Measurements from ENCODE around the gene HPCAL1.

HPCAL1 gene

DNA sequence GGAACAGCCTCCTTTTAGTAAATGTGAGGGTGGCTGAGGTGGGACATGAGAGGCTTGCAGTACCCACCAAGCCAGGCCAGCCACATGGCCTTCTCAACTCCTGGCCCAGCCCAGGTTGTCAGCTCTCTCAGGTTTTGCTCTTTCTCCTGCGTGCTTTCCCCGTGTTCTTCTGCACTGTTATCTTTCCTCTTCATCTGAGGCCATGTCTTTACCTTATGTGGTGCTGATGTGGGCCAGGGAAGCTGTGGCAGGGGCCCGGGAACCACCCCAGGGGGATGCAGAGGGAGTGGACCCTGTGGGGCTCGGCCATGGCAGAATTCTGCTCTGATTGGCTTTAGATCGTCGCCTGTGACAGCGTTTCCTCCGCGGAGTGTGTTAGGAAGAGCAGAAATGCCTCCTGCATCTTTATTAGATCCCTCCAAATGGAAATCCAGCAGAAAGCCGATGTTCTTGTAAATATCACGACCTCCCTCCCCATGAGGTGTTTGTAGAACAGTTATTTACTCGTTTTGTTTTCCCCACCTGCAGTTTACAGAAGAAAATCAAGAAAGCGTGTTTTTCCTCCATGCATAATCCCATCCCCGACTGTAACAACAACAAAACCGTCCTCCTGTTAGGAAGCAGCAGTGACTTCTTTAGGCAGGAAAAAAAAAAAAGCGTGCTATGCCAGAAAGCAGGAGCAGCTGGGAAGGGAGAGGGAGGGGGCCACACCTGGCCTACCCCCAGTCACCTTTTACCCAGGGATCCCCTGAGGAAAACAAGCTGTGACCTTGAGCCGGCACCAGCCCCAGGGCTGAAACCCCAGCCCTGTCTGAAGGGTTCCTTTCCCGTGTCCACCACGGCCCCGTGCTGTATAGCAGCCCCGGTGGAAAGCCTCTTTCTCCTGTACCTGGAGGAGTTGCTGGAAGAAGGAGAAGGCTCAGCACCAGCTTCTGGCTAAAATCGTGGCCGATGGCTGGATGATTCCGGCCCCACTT lies 54.8 kb downstream of the HPCAL1 start:
- DNase-seq, result no peak

GRCh38 chr2:10359246-10359645 lies 56.5 kb downstream of the HPCAL1 start:
- no peak for DNase-seq

- no peak for DNase-seq
Observed at GRCh38 chr2:10359731-10360329, 57.1 kb downstream of the HPCAL1 start.

DNA sequence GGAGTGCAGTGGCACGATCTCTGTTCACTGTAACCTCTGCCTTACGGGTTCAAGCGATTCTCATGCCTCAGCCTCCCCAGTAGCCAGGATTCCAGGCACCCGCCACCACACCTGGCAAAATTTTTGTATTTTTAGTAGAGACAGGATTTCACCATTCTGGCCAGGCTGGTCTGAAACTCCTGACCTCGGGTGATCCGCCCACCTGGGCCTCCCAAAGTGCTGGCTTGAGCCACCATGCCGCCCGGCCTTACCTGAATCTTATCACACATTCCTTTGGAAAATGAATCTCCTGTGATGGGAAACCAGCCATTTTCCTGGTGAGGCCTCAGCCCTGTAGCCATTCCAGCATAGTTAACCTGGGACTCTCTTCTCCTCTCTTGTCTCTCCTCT lies 57.8 kb downstream of the HPCAL1 start:
- DNase-seq, result no peak

- DNase-seq, result no peak
Observed at GRCh38 chr2:10360850-10361588, 58.3 kb downstream of the HPCAL1 start.

- DNase-seq, result no peak
Observed at GRCh38 chr2:10362096-10362897, 59.6 kb downstream of the HPCAL1 start.

GRCh38 chr2:10362898-10363454 lies 60.3 kb downstream of the HPCAL1 start:
- DNase-seq, result no peak

DNA sequence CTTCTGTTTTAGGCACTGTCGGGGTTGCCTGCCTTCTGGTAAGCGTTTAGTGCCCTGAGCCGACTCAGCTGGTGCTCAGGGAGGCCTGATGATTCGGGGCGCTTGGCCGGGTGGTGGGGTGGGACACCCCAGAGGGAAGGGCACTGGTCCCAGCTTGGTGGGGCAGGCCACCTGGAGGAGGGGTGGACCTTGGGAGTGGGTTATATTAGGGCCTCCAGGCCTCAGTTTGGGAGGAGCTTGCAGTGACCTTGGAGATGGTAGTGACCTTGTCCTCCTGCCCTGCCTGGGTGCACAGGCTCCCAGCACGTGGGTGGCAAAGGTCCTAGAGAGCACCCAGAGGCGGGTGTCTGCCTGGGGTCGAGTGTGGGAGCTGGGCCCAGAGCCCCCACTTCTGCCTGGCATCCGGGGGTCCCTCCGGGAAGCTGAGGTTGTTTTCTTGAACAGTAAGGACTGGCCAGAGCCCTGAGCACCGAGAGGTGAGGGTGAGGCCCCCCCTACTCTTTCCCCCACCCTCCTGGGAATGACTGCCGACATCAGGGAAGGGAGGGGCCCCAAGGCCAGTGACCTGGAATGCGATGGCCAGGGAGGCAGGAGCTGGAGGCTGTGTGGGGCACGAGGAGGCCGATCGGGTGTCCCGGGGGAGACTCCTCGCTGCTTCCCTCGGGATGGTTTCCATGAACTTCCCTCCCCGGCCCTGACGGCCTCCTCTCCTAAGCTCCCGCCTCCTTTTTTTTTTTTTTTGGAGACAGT lies 61.3 kb downstream of the HPCAL1 start:
- DNase-seq, result no peak

DNA sequence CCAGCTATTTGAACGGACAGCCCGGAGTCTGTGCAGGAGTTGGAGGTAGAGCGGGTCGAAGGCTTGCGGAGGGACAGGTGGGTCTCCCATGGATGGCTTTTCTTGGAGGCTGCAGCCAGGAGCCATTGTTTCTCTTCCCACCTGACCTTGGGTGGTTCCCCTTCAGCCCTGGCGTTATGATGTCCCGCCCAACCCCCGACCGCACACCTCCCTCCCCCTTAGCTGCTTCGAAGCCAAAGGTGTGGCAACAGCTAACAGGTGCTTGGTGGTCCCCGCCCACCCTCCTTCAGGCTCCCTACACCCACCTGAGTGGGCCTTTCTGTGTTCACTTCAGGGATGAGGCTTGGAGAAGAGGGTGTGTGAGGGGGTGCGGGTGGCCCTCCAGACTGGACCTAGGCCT lies 62.7 kb downstream of the HPCAL1 start:
- no peak for DNase-seq

GRCh38 chr2:10366601-10367270 lies 64.0 kb downstream of the HPCAL1 start:
- no peak for DNase-seq

DNA sequence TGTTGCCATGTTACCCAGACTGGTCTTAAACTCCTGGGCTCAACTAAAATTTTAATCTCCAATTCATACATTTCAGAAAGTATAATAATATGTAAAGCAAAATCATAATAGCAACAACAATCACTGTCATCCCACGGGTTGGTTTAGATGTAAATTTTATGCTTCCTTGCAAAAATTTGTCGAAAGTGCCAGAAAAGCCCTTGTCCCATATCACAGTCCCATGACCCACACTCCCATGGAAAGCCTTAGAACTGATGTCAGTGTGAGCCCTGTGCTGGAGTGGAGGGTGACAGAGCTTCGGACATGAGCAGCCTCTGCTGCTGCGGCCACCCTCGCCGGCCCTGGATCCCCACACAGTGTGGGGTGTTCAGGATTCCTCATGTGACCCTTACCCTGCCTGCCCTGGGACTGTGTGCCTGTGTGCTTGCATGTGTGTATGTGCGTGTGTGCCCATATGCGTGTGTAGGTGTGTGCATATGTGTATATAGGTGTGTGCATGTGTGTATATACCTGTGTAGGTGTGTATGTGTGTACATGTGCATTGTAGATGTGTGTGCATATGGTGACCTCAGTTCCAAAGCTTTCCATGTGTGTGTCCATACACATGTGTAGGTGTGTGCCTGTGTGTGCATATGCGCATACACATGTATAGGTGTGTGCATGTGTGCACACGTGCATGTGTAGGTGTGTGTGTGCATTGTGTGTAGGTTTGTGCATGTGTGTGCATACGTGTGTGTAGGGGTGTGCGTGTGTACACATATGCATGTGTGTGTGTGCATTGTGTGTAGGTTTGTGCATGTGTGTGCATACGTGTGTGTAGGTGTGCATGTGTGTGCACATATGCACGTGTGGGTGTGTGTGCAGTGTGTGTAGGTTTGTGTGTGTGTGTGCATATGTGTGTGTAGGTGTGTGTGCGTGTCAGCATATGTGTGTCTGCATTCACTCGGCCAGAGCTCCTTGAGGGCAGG lies 65.1 kb downstream of the HPCAL1 start:
- no peak for DNase-seq

DNA sequence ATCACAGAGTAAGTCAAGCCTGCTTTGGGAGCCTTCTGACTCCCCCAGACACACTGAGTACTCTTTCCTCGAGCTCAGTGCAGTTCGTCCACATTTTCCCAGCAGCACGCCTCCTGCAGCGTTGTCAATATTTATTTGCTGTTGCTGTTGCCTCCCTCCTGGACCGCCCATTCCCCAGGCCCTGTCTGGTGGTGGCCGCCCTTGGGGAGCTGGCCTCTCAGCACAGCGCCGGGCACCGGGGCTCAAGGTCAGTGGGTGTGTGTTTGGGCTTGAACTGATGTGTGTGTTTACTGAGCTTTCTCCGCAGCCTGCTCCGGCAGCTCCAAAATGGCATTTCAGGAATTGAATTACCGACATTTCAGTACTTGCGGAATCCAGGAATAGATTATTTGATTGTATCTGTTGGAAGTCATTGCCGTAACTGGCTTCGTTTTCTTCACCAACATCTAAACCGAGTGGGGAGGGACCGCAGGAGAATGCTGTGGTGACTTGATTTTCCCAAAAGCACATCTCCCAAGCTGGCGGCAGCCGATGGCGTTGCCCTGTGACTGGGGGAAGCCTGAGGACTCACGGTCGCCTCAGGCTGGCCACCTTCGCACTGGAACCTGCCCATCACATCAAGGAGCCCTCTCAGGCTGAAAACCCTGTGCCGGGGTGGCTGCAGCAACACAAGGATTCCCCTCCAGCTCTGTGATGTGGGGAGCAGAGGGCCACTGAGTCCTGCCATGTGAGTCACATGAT lies 66.0 kb downstream of the HPCAL1 start:
- DNase-seq, result no peak

- no peak for DNase-seq
Observed at GRCh38 chr2:10369269-10370255, 66.9 kb downstream of the HPCAL1 start.

DNA sequence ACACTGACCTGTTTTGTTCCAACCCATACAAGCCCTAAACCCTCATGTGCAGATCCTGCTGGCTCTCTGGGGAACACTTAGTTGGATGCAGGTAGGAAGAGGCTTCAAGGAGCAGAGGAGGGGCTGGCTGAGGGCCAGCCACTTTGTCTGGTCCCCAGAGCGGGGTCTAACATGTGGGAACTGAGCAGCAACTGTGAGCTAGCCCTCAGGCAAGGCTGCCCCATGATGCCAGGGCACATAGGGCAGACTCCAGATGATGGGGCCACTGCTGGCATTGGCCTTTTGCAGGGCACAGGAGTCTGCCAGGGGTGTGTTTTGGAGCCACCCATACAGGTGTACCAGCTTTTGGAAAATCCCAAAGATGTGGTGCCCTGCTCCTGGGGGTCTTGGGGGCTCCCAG lies 67.7 kb downstream of the HPCAL1 start:
- no peak for DNase-seq

DNA sequence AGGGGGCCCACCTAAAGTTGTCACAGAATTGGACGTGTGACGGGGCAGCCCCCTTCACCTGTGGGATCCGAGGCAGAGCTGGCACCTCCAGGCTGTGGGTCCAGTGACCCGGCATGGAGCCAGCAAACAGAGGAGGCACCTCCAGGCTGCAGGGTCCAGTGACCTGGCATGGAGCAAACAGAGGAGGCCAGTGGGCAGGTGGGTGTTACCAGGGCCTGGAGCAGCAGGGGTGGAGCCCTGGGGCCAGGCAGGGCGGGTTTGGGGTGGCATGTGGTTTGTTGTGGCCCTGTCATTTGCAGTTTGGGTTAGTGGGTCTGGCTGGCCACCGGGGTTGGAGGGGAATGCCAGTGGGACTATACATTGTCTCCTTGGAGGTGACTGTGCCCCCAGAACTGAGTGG lies 68.2 kb downstream of the HPCAL1 start:
- DNase-seq, result no peak

GRCh38 chr2:10371441-10372196 lies 68.9 kb downstream of the HPCAL1 start:
- DNase-seq, result no peak

Measured in activated CD4-positive, alpha-beta T cell treated with anti-CD3 and anti-CD28 coated beads, Interleukin-2, amount 50 U/mL, for 4 hours (primary cell).